Naive thymus-derived CD4-positive, alpha-beta T cell (primary cell): Measurements from ENCODE around the gene PLXNA3. TPM values are rescaled to one million over a fixed set of nuclear protein-coding genes. Genes with fewer than 3 reads are reported as not detected.

Experiments used
- ATAC-seq: fragments of 150-1000 bp; cut with Tn5 transposase; 2 replicates; pipeline ENCODE4 v1.10.0; 2021; ENCODE audit warnings: mild to moderate bottlenecking, moderate library complexity
- CTCF ChIA-PET: fragments of 350-600 bp; sonication (Branson Sonifier 250); formaldehyde crosslinking; loops from one replicate; lab custom pipeline; 2021; ENCODE audit warnings: antibody characterized with exemption; lab: Charles Lee
- POLR2A ChIA-PET: fragments of 350-600 bp; sonication (Branson Sonifier 250); formaldehyde crosslinking; loops from one replicate; lab custom pipeline; 2021; ENCODE audit warnings: antibody characterized with exemption, inconsistent platforms; lab: Charles Lee
- DNase-seq, 9 donors: peaks; one replicate each; pipeline versions ENCODE4 v3.0.0 to v3.0.0-alpha.2; 2020 to 2022; ENCODE audit warnings: mixed read lengths in 1 of 9
- H3K27ac ChIP-seq: one replicate; pipeline ENCODE4 v1.7.0; 2013; ENCODE audit warnings: mild to moderate bottlenecking, low read depth, low read length, moderate library complexity
- H3K27me3 ChIP-seq, 2 donors: one replicate each; pipeline ENCODE4 v1.7.0; 2013; ENCODE audit warnings: low read length in 2 of 2, mild to moderate bottlenecking in 2 of 2, moderate library complexity in 2 of 2; ENCODE audit not compliant: control insufficient read depth in 2 of 2, insufficient read depth in 2 of 2
- H3K36me3 ChIP-seq, 3 experiments: 1 replicate in 2 of 3; 2 replicates in 1 of 3; pipeline ENCODE4 v1.7.0; 2013; ENCODE audit warnings: low read length in 3 of 3, mild to moderate bottlenecking in 3 of 3, moderate library complexity in 1 of 3; ENCODE audit not compliant: insufficient read depth in 3 of 3, control insufficient read depth in 2 of 3
- H3K4me1 ChIP-seq, 2 donors: one replicate each; pipeline ENCODE4 v1.7.0; 2013; ENCODE audit warnings: low read length in 2 of 2, mild to moderate bottlenecking in 2 of 2, moderate library complexity in 1 of 2; ENCODE audit not compliant: control insufficient read depth in 2 of 2, insufficient read depth in 2 of 2
- H3K4me3 ChIP-seq: 2 replicates; pipeline ENCODE4 v1.7.0; 2013; ENCODE audit warnings: mild to moderate bottlenecking, low read length
- H3K9me3 ChIP-seq, 3 experiments: 1 replicate in 2 of 3; 2 replicates in 1 of 3; pipeline ENCODE4 v1.7.0; 2013; ENCODE audit warnings: low read length in 3 of 3; ENCODE audit not compliant: control insufficient read depth in 2 of 3
- H3K27ac Mint-ChIP-seq, 9 donors: one replicate each; pipeline ENCODE4 v1.8.0; 2020 to 2022; ENCODE audit warnings: mixed read lengths in 9 of 9, mild to moderate bottlenecking in 8 of 9, moderate library complexity in 5 of 9, inconsistent platforms in 2 of 9
- H3K27me3 Mint-ChIP-seq, 5 donors: one replicate each; pipeline ENCODE4 v1.8.0; 2021 to 2022; ENCODE audit warnings: mixed read lengths in 5 of 5, mild to moderate bottlenecking in 1 of 5
- H3K36me3 Mint-ChIP-seq, 5 donors: one replicate each; pipeline ENCODE4 v1.8.0; 2020 to 2022; ENCODE audit warnings: mixed read lengths in 5 of 5, mild to moderate bottlenecking in 3 of 5, inconsistent platforms in 1 of 5
- H3K4me1 Mint-ChIP-seq, 7 donors: one replicate each; pipeline ENCODE4 v1.8.0; 2020 to 2022; ENCODE audit warnings: mixed read lengths in 7 of 7, mild to moderate bottlenecking in 3 of 7, inconsistent platforms in 1 of 7
- H3K4me3 Mint-ChIP-seq, 10 donors: one replicate each; pipeline ENCODE4 v1.8.0; 2020 to 2022; ENCODE audit warnings: mild to moderate bottlenecking in 10 of 10, mixed read lengths in 10 of 10, moderate library complexity in 6 of 10, inconsistent platforms in 2 of 10
- H3K9me3 Mint-ChIP-seq, 11 donors: one replicate each; pipeline ENCODE4 v1.8.0; 2020 to 2022; ENCODE audit warnings: mixed read lengths in 11 of 11, mild to moderate bottlenecking in 4 of 11, inconsistent platforms in 1 of 11, moderate library complexity in 1 of 11
- intact Hi-C, 2 donors: fragments of 100-400 bp; cut with micrococcal nuclease; formaldehyde crosslinking; loops; one replicate each; pipeline ENCODE4 v1.15.1; 2023
- polyA plus RNA-seq, 2 donors: library from polyadenylated mRNA; unstranded; fragments of 300-500 nt; fragmentation: Illumina TruSeq; gene quantifications; one replicate each; pipeline ENCODE4 v1.2.3, GENCODE V29; 2021
- total RNA-seq, 6 experiments: library from RNA in 5 of 6; stranded (reverse) in 5 of 6; gene quantifications; 1 replicate in 5 of 6; 2 replicates in 1 of 6; pipeline ENCODE4 v1.2.3 and lab custom pipeline; 2021 to 2026

Gene PLXNA3
- total and polyA plus RNA-seq, 7 experiments from 2014 or later = 0.93 to 45.7 (median 42.9) TPM

DNA sequence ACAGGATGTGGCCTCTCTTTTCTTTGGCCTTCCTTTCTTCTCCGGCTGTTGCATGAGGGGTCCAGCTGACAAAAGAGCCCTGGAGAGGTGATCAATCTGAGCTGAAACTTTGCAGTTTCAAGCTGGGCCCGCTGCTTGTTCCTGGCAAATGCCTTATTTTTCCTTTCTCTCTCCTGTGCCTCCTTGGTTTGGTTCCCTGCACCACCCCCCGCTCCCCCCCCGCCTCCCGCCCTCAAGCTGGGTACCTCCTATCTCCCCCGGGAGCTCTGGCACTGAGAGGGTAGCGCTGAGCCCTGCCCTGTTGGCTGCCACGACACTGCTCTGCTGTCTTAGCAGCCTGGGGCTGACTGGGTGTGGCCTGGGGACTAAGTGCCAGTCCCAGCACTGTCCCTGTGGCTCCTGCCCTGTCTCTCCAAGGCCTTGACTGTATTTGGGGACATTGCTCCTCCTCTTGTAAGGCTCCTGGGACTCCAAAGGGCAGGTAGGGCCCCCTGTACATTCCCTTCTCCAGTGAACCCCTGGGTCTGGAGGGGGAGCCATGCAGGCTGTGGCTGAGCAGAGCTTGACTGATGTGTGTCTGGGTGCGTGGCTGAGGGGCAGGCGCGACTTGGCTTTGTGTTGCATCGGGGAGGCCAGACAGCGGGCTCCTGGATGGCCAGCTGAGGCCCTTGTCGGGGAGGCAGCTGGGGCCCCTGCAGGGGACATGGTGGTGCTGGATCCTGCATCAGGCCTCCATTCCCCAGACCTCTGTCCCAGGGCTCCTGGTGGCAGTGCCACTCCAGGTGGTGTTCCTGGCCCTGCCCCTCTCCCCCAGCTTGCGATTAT lies 1.1 kb downstream of the PLXNA3 start:
- H3K9me3 Mint-ChIP-seq = peaks cover 0 to 4% (median 0%) of the 10 kb centered on the region in 11 donors
- Histone ChIP-seq H3K27me3 (no peaks in the 10 kb centered on the region), H3K27ac (peak overlapping the region; percentile 70), H3K36me3 (peaks cover 0 to 17% (median 0%) of the 10 kb centered on the region in 3 experiments), H3K4me3 (peak overlapping the region; percentile 44), H3K4me1 (peaks cover 0 to 3% of the 10 kb centered on the region in 2 donors), H3K9me3 (no peaks in the 10 kb centered on the region)
- peaks cover 4 to 16% (median 9%) of the 10 kb centered on the region in 7 donors for H3K4me1 Mint-ChIP-seq
- H3K36me3 Mint-ChIP-seq = peaks cover 0 to 7% (median 0%) of the 10 kb centered on the region in 5 donors
- DNase-seq (no peak), ATAC-seq (no peak)
- POLR2A ChIA-PET = interaction anchor here (0.7 to 6.2 kb wide), 11 partner anchors 18 to 89 kb away, joined by 3 to 31 read pairs (median 4); partner anchors contain the start of genes ATP6AP1, FAM3A, IKBKG and LAGE3
- H3K27me3 Mint-ChIP-seq = no peaks in the 10 kb centered on the region
- H3K4me3 Mint-ChIP-seq = peak overlapping the region; percentile 71 to 88 (median 80)
- CTCF ChIA-PET = no interaction called here
- intact Hi-C loops = loop anchor here in 1 of 2 donors (1.0 to 2.0 kb wide), 3 partner anchors 20 to 46 kb away; partner anchors contain the start of genes GDI1 and LAGE3
- H3K27ac Mint-ChIP-seq = peak overlapping the region in 7 of 9 donors; percentile 36 to 71 (median 56)

DNA sequence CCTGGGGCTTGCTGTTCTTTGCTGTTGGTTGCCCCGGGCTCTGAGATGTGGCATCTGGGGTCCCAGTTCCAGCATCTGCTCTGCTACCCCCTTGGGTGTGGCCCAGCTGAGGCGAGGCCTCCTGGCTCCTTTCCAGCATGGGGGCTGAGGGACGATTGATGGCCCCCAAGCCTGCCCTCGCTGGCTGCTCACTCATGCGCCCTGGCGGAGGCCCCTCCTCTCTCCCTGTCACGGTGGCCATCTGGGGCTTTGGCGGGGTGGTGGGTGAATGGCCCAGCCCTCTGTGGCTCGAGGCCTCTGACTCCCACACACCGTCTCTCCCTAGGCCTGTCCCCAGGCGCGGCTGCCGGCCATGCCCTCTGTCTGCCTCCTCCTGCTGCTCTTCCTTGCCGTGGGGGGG lies 1.8 kb downstream of the PLXNA3 start:
- H3K4me1 Mint-ChIP-seq = peaks cover 4 to 16% (median 9%) of the 10 kb centered on the region in 7 donors
- H3K4me3 ChIP-seq = no peak overlapping the region
- ATAC-seq = no peak
- no peaks in the 10 kb centered on the region for H3K9me3 ChIP-seq
- ChIA-PET POLR2A (interaction anchor here (1.3 to 6.2 kb wide), 8 partner anchors 17 to 88 kb away, joined by 3 to 31 read pairs (median 5); partner anchors contain the start of genes ATP6AP1, IKBKG, LAGE3 and RPL10), CTCF (no interaction called here)
- no peak overlapping the region for H3K27ac ChIP-seq
- no peaks in the 10 kb centered on the region for H3K27me3 Mint-ChIP-seq
- H3K36me3 Mint-ChIP-seq = peaks cover 0 to 2% (median 0%) of the 10 kb centered on the region in 5 donors
- H3K9me3 Mint-ChIP-seq = peaks cover 0 to 4% (median 0%) of the 10 kb centered on the region in 11 donors
- no peaks in the 10 kb centered on the region for H3K27me3 ChIP-seq
- intact Hi-C loops = loop anchor here in 1 of 2 donors (2.0 kb wide), 2 partner anchors 23 to 47 kb away; partner anchors contain the start of gene GDI1
- H3K36me3 ChIP-seq = peaks cover 0 to 23% (median 0%) of the 10 kb centered on the region in 3 experiments
- no peak for DNase-seq
- H3K4me1 ChIP-seq = peaks cover 0 to 3% of the 10 kb centered on the region in 2 donors
- peak overlapping the region in 8 of 10 donors; percentile 14 to 88 (median 28) for H3K4me3 Mint-ChIP-seq
- H3K27ac Mint-ChIP-seq = peak overlapping the region in 2 of 9 donors; percentile 38 to 63

DNA sequence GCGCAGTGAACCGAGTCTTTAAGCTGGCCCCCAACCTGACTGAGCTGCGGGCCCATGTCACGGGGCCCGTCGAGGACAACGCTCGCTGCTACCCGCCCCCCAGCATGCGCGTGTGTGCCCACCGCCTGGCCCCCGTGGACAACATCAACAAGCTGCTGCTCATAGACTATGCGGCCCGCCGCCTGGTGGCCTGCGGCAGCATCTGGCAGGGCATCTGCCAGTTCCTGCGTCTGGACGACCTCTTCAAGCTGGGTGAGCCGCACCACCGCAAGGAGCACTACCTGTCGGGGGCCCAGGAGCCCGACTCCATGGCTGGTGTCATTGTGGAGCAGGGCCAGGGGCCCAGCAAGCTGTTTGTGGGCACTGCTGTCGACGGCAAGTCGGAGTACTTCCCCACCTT lies 2.2 kb downstream of the PLXNA3 start:
- H3K27ac Mint-ChIP-seq = peak overlapping the region in 1 of 9 donors; percentile 19
- peaks cover 4 to 16% (median 9%) of the 10 kb centered on the region in 7 donors for H3K4me1 Mint-ChIP-seq
- H3K9me3 Mint-ChIP-seq = peaks cover 0 to 4% (median 0%) of the 10 kb centered on the region in 11 donors
- intact Hi-C loops = no loop called here
- no peaks in the 10 kb centered on the region for H3K9me3 ChIP-seq
- H3K27me3 ChIP-seq = no peaks in the 10 kb centered on the region
- no peaks in the 10 kb centered on the region for H3K27me3 Mint-ChIP-seq
- peak overlapping the region in 7 of 10 donors; percentile 4 to 79 (median 25) for H3K4me3 Mint-ChIP-seq
- DNase-seq (no peak), ATAC-seq (no peak)
- no peak overlapping the region for H3K27ac ChIP-seq
- H3K4me1 ChIP-seq = peaks cover 0 to 3% of the 10 kb centered on the region in 2 donors
- ChIA-PET POLR2A (interaction anchor here (0.8 to 6.2 kb wide), 5 partner anchors 17 to 87 kb away, joined by 3 to 31 read pairs (median 3); partner anchors contain the start of genes IKBKG and LAGE3), CTCF (no interaction called here)
- H3K4me3 ChIP-seq = no peak overlapping the region
- peaks cover 0 to 28% (median 0%) of the 10 kb centered on the region in 3 experiments for H3K36me3 ChIP-seq
- H3K36me3 Mint-ChIP-seq = peaks cover 0 to 2% (median 0%) of the 10 kb centered on the region in 5 donors

DNA sequence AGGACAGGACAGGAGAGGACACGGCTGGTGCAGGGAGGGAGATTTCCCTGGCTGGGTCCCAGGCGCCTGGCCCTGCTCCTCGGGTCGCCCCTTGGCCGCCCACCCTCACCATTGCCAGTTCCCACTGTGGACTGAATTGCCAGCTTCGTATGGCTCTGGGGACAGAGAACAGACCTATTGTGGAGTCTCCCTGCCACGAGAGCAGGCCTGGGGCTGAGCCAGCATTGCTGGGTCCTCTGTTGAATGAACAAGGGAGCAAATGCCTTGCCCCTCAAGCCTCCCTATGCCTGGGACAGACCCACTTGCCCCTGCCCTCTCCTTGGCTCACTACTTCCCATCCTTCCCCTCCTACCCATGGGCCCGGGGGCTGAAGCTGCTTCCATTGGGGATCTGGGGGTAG lies 4.3 kb downstream of the PLXNA3 start:
- ChIA-PET CTCF (no interaction called here), POLR2A (interaction anchor here (6.2 kb wide), 1 partner anchor 15 kb away, joined by 31 read pairs; the partner anchor contains the start of gene LAGE3)
- Histone ChIP-seq H3K4me1 (peaks cover 0 to 3% of the 10 kb centered on the region in 2 donors), H3K27ac (no peak overlapping the region), H3K36me3 (peaks cover 0 to 43% (median 0%) of the 10 kb centered on the region in 3 experiments), H3K9me3 (no peaks in the 10 kb centered on the region), H3K27me3 (no peaks in the 10 kb centered on the region), H3K4me3 (no peak overlapping the region)
- ATAC-seq = no peak
- Mint-ChIP-seq H3K4me3 (no peak overlapping the region), H3K36me3 (peaks cover 0 to 2% (median 0%) of the 10 kb centered on the region in 5 donors), H3K27ac (no peak overlapping the region), H3K4me1 (peaks cover under 1 to 12% (median 6%) of the 10 kb centered on the region in 7 donors), H3K9me3 (peaks cover 0 to 1% (median 0%) of the 10 kb centered on the region in 11 donors), H3K27me3 (no peaks in the 10 kb centered on the region)
- intact Hi-C loops = no loop called here
- no peak for DNase-seq

DNA sequence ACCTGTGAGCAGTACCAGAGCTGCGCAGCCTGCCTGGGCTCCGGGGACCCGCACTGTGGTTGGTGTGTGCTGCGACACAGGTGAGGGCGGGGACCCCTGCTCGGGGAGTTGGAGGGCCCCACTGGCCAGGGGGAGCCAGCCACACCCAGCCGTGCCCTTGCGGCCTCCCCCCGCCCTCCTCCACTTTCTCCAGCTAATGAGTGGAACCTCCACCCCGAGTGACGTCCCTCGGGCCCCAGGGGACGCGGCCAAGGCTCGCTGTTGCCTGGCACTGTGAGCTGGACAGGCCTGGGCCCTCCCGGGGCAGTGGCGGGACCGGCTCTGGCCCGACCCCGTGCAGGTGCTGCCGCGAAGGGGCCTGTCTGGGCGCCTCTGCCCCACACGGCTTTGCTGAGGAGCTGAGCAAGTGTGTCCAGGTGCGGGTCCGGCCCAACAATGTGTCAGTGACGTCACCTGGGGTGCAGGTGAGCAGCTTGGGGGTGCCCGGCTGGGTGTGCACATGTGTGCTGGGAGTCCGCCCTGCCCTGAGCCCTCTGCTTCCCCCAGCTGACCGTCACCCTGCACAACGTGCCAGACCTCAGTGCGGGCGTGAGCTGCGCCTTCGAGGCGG lies 5.6 kb downstream of the PLXNA3 start:
- POLR2A ChIA-PET = interaction anchor here (0.9 to 1.2 kb wide), 2 partner anchors 52 to 84 kb away, joined by 3 to 4 read pairs; partner anchors contain the start of gene EMD
- Histone ChIP-seq H3K36me3 (peaks cover 0 to 56% (median 0%) of the 10 kb centered on the region in 3 experiments), H3K9me3 (no peaks in the 10 kb centered on the region), H3K27me3 (no peaks in the 10 kb centered on the region), H3K4me1 (peaks cover 0 to 3% of the 10 kb centered on the region in 2 donors), H3K27ac (no peak overlapping the region), H3K4me3 (no peak overlapping the region)
- Mint-ChIP-seq H3K9me3 (no peaks in the 10 kb centered on the region), H3K27me3 (no peaks in the 10 kb centered on the region), H3K4me3 (no peak overlapping the region), H3K27ac (no peak overlapping the region), H3K36me3 (peaks cover 0 to 2% (median 0%) of the 10 kb centered on the region in 5 donors), H3K4me1 (peaks cover 0 to 11% (median 5%) of the 10 kb centered on the region in 7 donors)
- CTCF ChIA-PET = no interaction called here
- ATAC-seq = no peak
- no peak for DNase-seq
- intact Hi-C loops = no loop called here

DNA sequence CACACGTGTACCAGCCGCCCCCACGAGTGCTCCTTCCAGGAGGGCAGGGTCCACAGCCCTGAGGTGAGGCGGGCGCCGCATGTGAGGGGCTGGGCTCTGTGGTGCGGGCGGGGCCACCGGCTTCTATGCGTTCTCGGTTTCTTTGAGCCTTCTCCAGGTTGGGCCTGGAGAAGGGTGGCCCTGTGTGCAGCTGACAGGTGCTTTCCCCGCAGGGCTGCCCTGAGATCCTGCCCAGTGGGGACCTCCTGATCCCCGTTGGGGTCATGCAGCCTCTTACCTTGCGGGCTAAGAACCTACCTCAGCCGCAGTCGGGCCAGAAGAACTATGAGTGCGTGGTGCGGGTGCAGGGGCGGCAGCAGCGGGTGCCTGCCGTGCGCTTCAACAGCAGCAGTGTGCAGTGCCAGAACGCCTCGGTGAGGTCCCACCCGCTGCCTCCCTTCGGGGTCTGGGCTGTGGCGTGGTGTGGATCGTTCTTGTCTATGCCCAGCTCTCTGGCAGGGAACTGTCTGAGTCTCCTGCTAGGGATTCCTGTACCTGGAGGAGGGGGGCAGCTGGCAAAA lies 6.8 kb downstream of the PLXNA3 start:
- no peaks in the 10 kb centered on the region for H3K4me1 ChIP-seq
- no peak overlapping the region for H3K4me3 Mint-ChIP-seq
- no peaks in the 10 kb centered on the region for H3K9me3 Mint-ChIP-seq
- no peak overlapping the region for H3K4me3 ChIP-seq
- peaks cover 0 to 2% (median 0%) of the 10 kb centered on the region in 5 donors for H3K36me3 Mint-ChIP-seq
- ATAC-seq (no peak), DNase-seq (no peak)
- H3K36me3 ChIP-seq = peaks cover 0 to 67% (median 0%) of the 10 kb centered on the region in 3 experiments
- H3K27ac ChIP-seq = no peak overlapping the region
- intact Hi-C loops = no loop called here
- ChIA-PET CTCF (no interaction called here), POLR2A (interaction anchor here (0.9 to 1.4 kb wide), 3 partner anchors 20 to 51 kb away, joined by 3 to 4 read pairs (median 3); partner anchors contain the start of gene FAM3A)
- no peaks in the 10 kb centered on the region for H3K27me3 Mint-ChIP-seq
- H3K4me1 Mint-ChIP-seq = peaks cover 0 to 7% (median 0%) of the 10 kb centered on the region in 7 donors
- no peaks in the 10 kb centered on the region for H3K9me3 ChIP-seq
- H3K27ac Mint-ChIP-seq = no peak overlapping the region
- no peaks in the 10 kb centered on the region for H3K27me3 ChIP-seq
